22Rv1 (cell line): ENCODE data around the gene C20orf96.
"Not testable (repeated sequence)": the region's sequence is repeated elsewhere in the genome, so short reads cannot be mapped to it uniquely, and the experiment has no call there.

Experiments
- H3K27ac ChIP-seq: fragments of 450-650 bp; 2 replicates; pipeline ENCODE4 v1.5.1; 2017
- CTCF ChIP-seq: fragments of 450-650 bp; IDR thresholded peaks from 2 replicates; pipeline ENCODE4 v1.5.1; 2017; ENCODE audit warnings: mild to moderate bottlenecking
- ZFX ChIP-seq: fragments of 450-650 bp; IDR thresholded peaks from 2 replicates; pipeline ENCODE4 v1.6.1; 2017; ENCODE audit warnings: antibody characterized with exemption, borderline replicate concordance

Gene C20orf96, protein sequence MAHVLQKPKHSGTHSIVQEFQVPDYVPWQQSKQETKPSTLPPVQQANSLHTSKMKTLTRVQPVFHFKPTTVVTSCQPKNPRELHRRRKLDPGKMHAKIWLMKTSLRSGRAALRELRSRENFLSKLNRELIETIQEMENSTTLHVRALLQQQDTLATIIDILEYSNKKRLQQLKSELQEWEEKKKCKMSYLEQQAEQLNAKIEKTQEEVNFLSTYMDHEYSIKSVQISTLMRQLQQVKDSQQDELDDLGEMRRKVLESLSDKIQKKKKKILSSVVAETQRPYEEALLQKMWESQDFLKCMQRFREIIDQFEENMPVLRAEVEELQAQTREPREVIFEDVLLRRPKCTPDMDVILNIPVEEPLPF

DNA sequence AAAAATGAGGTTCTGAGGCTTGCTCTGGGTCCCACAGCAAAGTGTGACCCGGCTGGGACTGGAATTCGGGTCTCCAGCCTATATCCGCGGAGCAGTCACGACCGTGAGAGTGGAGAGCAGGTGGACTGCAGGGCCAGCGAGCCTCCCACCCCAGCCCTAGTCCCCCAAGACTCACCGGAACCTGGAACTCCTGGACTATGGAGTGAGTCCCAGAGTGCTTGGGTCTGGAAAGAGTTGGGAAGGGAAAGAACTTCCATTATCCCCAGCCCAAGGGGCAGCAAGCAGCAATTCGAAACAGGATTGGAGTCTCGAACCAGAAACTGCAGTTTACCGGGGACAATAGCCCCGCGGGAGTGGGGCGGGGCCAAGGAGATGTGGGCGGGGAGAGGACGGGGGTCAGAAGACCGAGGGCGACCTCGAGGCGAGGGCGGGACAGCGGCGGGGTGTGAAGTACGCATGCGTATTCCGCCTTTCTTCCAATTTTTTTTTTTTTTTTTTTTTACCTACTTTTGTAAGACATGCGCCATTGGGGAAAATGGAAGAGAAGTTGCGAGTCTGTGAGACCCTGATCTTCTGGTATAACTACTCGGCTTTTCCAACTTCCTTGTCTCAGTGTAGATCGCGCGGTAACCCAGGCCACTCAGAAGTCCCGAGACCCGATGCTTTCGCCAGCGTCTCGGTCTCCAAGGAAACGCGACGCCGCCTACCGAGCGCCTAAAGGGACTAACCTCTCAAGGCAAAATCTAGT is at the start of gene C20orf96:
Gene C20orf96, minus strand, starts transcription at position 667 of the 748 bp plus-strand sequence. Its CDS starts 140 bp downstream, at position 527.
- TF ChIP-seq ZFX (no peak), CTCF (peak; percentile 23; the same call in 1 of the 2 replicates)
- H3K27ac ChIP-seq: peak within 1 kb of the TSS; percentile 76

DNA sequence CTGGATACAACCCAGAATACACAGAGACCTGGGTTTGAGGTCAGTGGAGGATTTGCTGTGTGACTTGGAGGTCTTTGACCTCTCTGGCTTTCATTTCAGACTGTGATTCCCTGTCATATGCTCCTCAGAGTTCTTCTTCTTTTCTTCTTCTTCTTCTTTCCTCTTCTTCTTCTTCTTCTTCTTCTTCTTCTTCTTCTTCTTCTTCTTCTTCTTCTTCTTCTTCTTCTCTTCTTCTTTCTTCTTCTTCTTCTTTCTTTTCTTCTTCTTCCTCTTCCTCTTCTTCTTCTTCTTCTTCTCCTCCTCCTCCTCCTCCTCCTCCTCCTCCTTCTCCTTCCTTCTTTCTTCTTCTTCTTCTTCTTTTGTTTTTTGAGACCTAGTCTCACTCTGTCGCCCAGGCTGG is 45.5 kb upstream of the C20orf96 start:
- H3K27ac ChIP-seq: not testable (repeated sequence)

GRCh38 chr20:334578-334977 is 44.0 kb upstream of the C20orf96 start:
- TF ChIP-seq CTCF: no peak
- TF ChIP-seq ZFX: no peak
- no peak overlapping the region for H3K27ac ChIP-seq

- TF ChIP-seq ZFX (no peak), CTCF (peak; percentile 85)
- peak overlapping the region; percentile 39; the same call in 1 of the 2 replicates for H3K27ac ChIP-seq
Observed at GRCh38 chr20:330233-331149, 39.9 kb upstream of the C20orf96 start.

DNA sequence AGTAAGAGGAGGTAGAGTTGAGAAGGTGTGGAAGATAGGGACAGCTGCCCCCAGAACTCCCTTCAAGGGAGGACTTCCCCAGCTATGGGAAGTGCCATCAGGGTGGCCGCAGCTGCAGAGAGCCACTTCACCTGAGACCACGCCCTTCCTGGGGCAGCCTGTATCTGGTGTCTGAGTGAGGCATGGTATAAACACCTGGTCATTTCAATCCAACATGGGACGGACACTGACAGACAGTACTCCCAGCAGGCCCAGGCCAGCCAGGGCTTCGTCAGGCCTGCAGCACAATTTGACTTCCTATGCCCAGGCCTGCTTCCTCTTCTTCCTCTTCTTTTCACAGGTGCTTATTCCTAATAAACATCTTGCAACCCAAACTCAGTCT is 39.3 kb upstream of the C20orf96 start:
- H3K27ac ChIP-seq: peak overlapping the region; percentile 39

GRCh38 chr20:328975-329695 is 38.6 kb upstream of the C20orf96 start:
- H3K27ac ChIP-seq: peak overlapping the region; percentile 39
- TF ChIP-seq CTCF (no peak), ZFX (no peak)

More for the DNA sequence above, 39.3 kb upstream of the C20orf96 start:
- TF ChIP-seq ZFX (no peak), CTCF (no peak)
